GM21723 (cell line): ENCODE measurements around the gene PTPRN2.
"Not testable (repeated sequence)": the region's sequence is repeated elsewhere in the genome, so short reads cannot be mapped to it uniquely, and the experiment has no call there.

ENCODE experiments used
- ATAC-seq: cut with Tn5 transposase; IDR thresholded peaks from one replicate; pipeline ENCODE4 v1.9.1; 2021; ENCODE audit warnings: mild to moderate bottlenecking, moderate library complexity; ENCODE audit not compliant: unreplicated experiment

The PTPRN2 gene

GRCh38 chr7:157519246-157519645 lies 1068.4 kb downstream of the PTPRN2 start:
- ATAC-seq = no peak

GRCh38 chr7:157518514-157519175 lies 1069.0 kb downstream of the PTPRN2 start:
- ATAC-seq = no peak

GRCh38 chr7:157517782-157518513 lies 1069.7 kb downstream of the PTPRN2 start:
- ATAC-seq = no peak

GRCh38 chr7:157516911-157517781 lies 1070.5 kb downstream of the PTPRN2 start:
- ATAC-seq = no peak

GRCh38 chr7:157516311-157516710 lies 1071.3 kb downstream of the PTPRN2 start:
- ATAC-seq = no peak

- no peak for ATAC-seq
Measured at GRCh38 chr7:157515342-157516041, 1072.1 kb downstream of the PTPRN2 start.

- no peak for ATAC-seq
Measured at GRCh38 chr7:157514746-157515145, 1072.9 kb downstream of the PTPRN2 start.

- no peak for ATAC-seq
Measured at GRCh38 chr7:157514306-157514705, 1073.3 kb downstream of the PTPRN2 start.

GRCh38 chr7:157513682-157514081 lies 1073.9 kb downstream of the PTPRN2 start:
- ATAC-seq = no peak

GRCh38 chr7:157513162-157513621 lies 1074.4 kb downstream of the PTPRN2 start:
- no peak for ATAC-seq

GRCh38 chr7:157509226-157509625 lies 1078.4 kb downstream of the PTPRN2 start:
- ATAC-seq = no peak

GRCh38 chr7:157508477-157508881 lies 1079.1 kb downstream of the PTPRN2 start:
- no peak for ATAC-seq

GRCh38 chr7:157507987-157508386 lies 1079.6 kb downstream of the PTPRN2 start:
- no peak for ATAC-seq

- ATAC-seq = no peak
Measured at GRCh38 chr7:157506268-157506667, 1081.4 kb downstream of the PTPRN2 start.

GRCh38 chr7:157505646-157506045 lies 1082.0 kb downstream of the PTPRN2 start:
- no peak for ATAC-seq

GRCh38 chr7:157503229-157503628 lies 1084.4 kb downstream of the PTPRN2 start:
- no peak for ATAC-seq

GRCh38 chr7:157502701-157503111 lies 1084.9 kb downstream of the PTPRN2 start:
- ATAC-seq = peak; percentile 48

- no peak for ATAC-seq
Measured at GRCh38 chr7:157501581-157501980, 1086.0 kb downstream of the PTPRN2 start.

- ATAC-seq = not testable (repeated sequence)
Measured at GRCh38 chr7:157500989-157501540, 1086.6 kb downstream of the PTPRN2 start.

GRCh38 chr7:157500171-157500960 lies 1087.3 kb downstream of the PTPRN2 start:
- no peak for ATAC-seq
